Erythroblast (primary cell): ENCODE measurements around the gene ALLC.

ENCODE experiments used
- GATA1 ChIP-seq: IDR thresholded peaks from 2 replicates; pipeline ENCODE4 v1.6.1; 2011; ENCODE audit warnings: low read depth, mild to moderate bottlenecking, control low read depth, low read length, moderate library complexity
- POLR2A ChIP-seq: IDR thresholded peaks from 2 replicates; pipeline ENCODE4 v1.6.1; 2011; ENCODE audit warnings: mild to moderate bottlenecking, low read length

DNA sequence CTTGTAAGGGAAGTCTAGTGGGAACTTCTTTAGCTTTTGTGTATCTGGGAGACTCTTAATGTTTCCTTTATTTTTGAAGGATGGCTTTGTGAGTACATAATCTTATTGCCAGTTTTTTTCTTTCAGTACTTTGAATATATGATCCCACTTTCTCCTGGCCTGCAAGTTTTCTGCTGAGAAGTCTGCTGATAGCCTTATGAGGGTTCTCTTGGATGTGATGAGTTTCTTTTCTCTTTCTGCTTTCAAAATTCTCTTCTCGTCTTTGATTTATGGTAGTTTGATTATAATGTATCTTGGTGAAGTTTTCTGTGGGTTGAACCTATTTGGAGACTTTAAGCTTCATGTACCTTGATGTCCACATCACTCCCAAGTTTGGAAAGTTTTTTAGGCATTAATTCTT, 35.0 kb upstream of the ALLC start:
- TF ChIP-seq POLR2A (no peak), GATA1 (no peak)
